Fibroblast of the aortic adventitia (primary cell): Measurements from ENCODE around the gene DPP6. TPM values are rescaled to one million over a fixed set of nuclear protein-coding genes. Genes with fewer than 3 reads are reported as not detected.

Source experiments
- DNase-seq: peaks from one replicate; pipeline ENCODE4 v3.0.0-alpha.2; 2010; ENCODE audit warnings: low read depth
- H3K4me3 ChIP-seq: 2 replicates; pipeline ENCODE4 v1.5.1; 2011; ENCODE audit warnings: low read depth, mild to moderate bottlenecking, control low read depth, low read length, moderate library complexity
- CTCF ChIP-seq: IDR thresholded peaks from 2 replicates; pipeline ENCODE4 v1.5.1; 2011; ENCODE audit warnings: mild to moderate bottlenecking, low read length, control low read depth, inconsistent platforms; ENCODE audit not compliant: insufficient read depth
- total RNA-seq: library from RNA; depleted of rRNA; stranded (reverse); fragments of >200 nt; gene quantifications from 2 replicates; pipeline ENCODE4 v1.2.3, GENCODE V29; 2012; ENCODE audit warnings: low replicate concordance

The DPP6 gene
- total RNA-seq, 1 donor: not detected

- no peak for TF ChIP-seq CTCF
- no peak overlapping the region for H3K4me3 ChIP-seq
- no peak for DNase-seq
These were observed 423.7 kb downstream of the DPP6 start for GRCh38 chr7:154475864-154476263.

- DNase-seq: no peak
- no peak for TF ChIP-seq CTCF
- H3K4me3 ChIP-seq: no peak overlapping the region
These were observed 428.6 kb downstream of the DPP6 start for GRCh38 chr7:154480817-154481216.

- TF ChIP-seq CTCF: no peak
- no peak for DNase-seq
- no peak overlapping the region for H3K4me3 ChIP-seq
These were observed 430.7 kb downstream of the DPP6 start for GRCh38 chr7:154482863-154483262.

- no peak for TF ChIP-seq CTCF
- DNase-seq: no peak
- no peak overlapping the region for H3K4me3 ChIP-seq
These were observed 432.2 kb downstream of the DPP6 start for GRCh38 chr7:154484406-154484805.

- no peak overlapping the region for H3K4me3 ChIP-seq
- no peak for DNase-seq
- TF ChIP-seq CTCF: no peak
These were observed 432.7 kb downstream of the DPP6 start for GRCh38 chr7:154484943-154485342.

GRCh38 chr7:154489897-154490296, 437.7 kb downstream of the DPP6 start:
- no peak for TF ChIP-seq CTCF
- DNase-seq: no peak
- H3K4me3 ChIP-seq: no peak overlapping the region

GRCh38 chr7:154493594-154493993, 441.4 kb downstream of the DPP6 start:
- H3K4me3 ChIP-seq: no peak overlapping the region
- no peak for DNase-seq
- no peak for TF ChIP-seq CTCF
